Mesenchymal stem cell (in vitro differentiated cells and primary cell): ENCODE measurements around the gene TULP3.
A peak's percentile ranks its signal among the peaks of the same experiment; 100 is the strongest.

Experiments used
- DNase-seq: peaks from one replicate; pipeline ENCODE4 v3.0.0-alpha.2; 2013
- H2AFZ ChIP-seq: one replicate; pipeline ENCODE4 v1.6.1; 2013; ENCODE audit warnings: low read depth, mild to moderate bottlenecking, control low read depth, inconsistent platforms, low read length, moderate library complexity
- H2AK5ac ChIP-seq: 2 replicates; pipeline ENCODE4 v1.6.1; 2013; ENCODE audit warnings: low read length, moderate library complexity, mild to moderate bottlenecking, inconsistent platforms; ENCODE audit not compliant: severe bottlenecking
- H2BK120ac ChIP-seq: one replicate; pipeline ENCODE4 v1.6.1; 2013; ENCODE audit warnings: low read depth, mild to moderate bottlenecking, inconsistent platforms, low read length, moderate library complexity
- H2BK12ac ChIP-seq, 2 experiments: one replicate each; pipeline ENCODE4 v1.6.1; 2013; ENCODE audit warnings: inconsistent platforms in 2 of 2, low read length in 2 of 2, mild to moderate bottlenecking in 2 of 2, moderate library complexity in 2 of 2, control low read depth in 1 of 2
- H2BK15ac ChIP-seq: one replicate; pipeline ENCODE4 v1.6.1; 2013; ENCODE audit warnings: mild to moderate bottlenecking, low read depth, inconsistent platforms; ENCODE audit not compliant: poor library complexity, severe bottlenecking
- H2BK5ac ChIP-seq: 2 replicates; pipeline ENCODE4 v1.6.1; 2013; ENCODE audit warnings: low read depth, mild to moderate bottlenecking, low read length, control low read depth, inconsistent platforms; ENCODE audit not compliant: poor library complexity, severe bottlenecking
- H3K14ac ChIP-seq, 2 experiments: one replicate each; pipeline ENCODE4 v1.6.1; 2013; ENCODE audit warnings: inconsistent platforms in 2 of 2, low read length in 2 of 2, control low read depth in 1 of 2, mild to moderate bottlenecking in 1 of 2, moderate library complexity in 1 of 2
- H3K18ac ChIP-seq, 2 experiments: one replicate each; pipeline ENCODE4 v1.6.1; 2013; ENCODE audit warnings: inconsistent platforms in 2 of 2, low read length in 2 of 2, control low read depth in 1 of 2, low read depth in 1 of 2, mild to moderate bottlenecking in 1 of 2
- H3K23ac ChIP-seq, 2 experiments: one replicate each; pipeline ENCODE4 v1.6.1; 2013; ENCODE audit warnings: inconsistent platforms in 2 of 2, low read length in 2 of 2, mild to moderate bottlenecking in 2 of 2, moderate library complexity in 2 of 2, control low read depth in 1 of 2
- H3K27ac ChIP-seq: 2 replicates; pipeline ENCODE4 v1.5.1; 2013; ENCODE audit warnings: mild to moderate bottlenecking, moderate library complexity, low read length, control low read depth, inconsistent platforms; ENCODE audit not compliant: poor library complexity, severe bottlenecking
- H3K27me3 ChIP-seq, 2 experiments: 2 replicates each; pipeline versions ENCODE4 v1.6.1 to v1.7.0; 2013; ENCODE audit warnings: low read length in 2 of 2, mild to moderate bottlenecking in 2 of 2, moderate library complexity in 2 of 2, control low read depth in 1 of 2, inconsistent platforms in 1 of 2; ENCODE audit not compliant: control insufficient read depth in 1 of 2, insufficient read depth in 1 of 2
- H3K36me3 ChIP-seq, 2 experiments: 2 replicates each; pipeline versions ENCODE4 v1.6.1 to v1.7.0; 2013; ENCODE audit warnings: low read length in 2 of 2, control low read depth in 1 of 2, inconsistent platforms in 1 of 2, low read depth in 1 of 2, mild to moderate bottlenecking in 1 of 2; ENCODE audit not compliant: insufficient read depth in 2 of 2, control insufficient read depth in 1 of 2
- H3K4ac ChIP-seq, 2 experiments: one replicate each; pipeline ENCODE4 v1.6.1; 2013; ENCODE audit warnings: inconsistent platforms in 2 of 2, low read length in 2 of 2, mild to moderate bottlenecking in 2 of 2, moderate library complexity in 2 of 2, control low read depth in 1 of 2, low read depth in 1 of 2
- H3K4me1 ChIP-seq: 2 replicates; pipeline ENCODE4 v1.6.1; 2013; ENCODE audit warnings: low read depth, low read length, control low read depth; ENCODE audit not compliant: control insufficient read depth, insufficient read depth
- H3K4me2 ChIP-seq: 2 replicates; pipeline ENCODE4 v1.6.1; 2013; ENCODE audit warnings: low read length, mild to moderate bottlenecking, inconsistent platforms; ENCODE audit not compliant: poor library complexity, severe bottlenecking
- H3K4me3 ChIP-seq, 2 experiments: 2 replicates each; pipeline versions ENCODE4 v1.5.1 to v1.7.0; 2013; ENCODE audit warnings: low read length in 2 of 2, mild to moderate bottlenecking in 2 of 2, control low read depth in 1 of 2, low read depth in 1 of 2; ENCODE audit not compliant: insufficient read depth in 1 of 2
- H3K79me1 ChIP-seq: replicated peaks from 2 replicates; pipeline ENCODE4 v1.6.1; 2013; ENCODE audit warnings: mild to moderate bottlenecking, control low read depth, low read length, inconsistent platforms; ENCODE audit not compliant: poor library complexity, severe bottlenecking
- H3K9ac ChIP-seq: 2 replicates; pipeline ENCODE4 v1.7.0; 2013; ENCODE audit warnings: mild to moderate bottlenecking, low read length, moderate library complexity
- H3K9me3 ChIP-seq: 2 replicates; pipeline ENCODE4 v1.7.0; 2013; ENCODE audit warnings: mild to moderate bottlenecking, low read length; ENCODE audit not compliant: control insufficient read depth
- H4K8ac ChIP-seq: one replicate; pipeline ENCODE4 v1.6.1; 2013; ENCODE audit warnings: inconsistent platforms, mild to moderate bottlenecking, low read length, moderate library complexity
- H4K91ac ChIP-seq: one replicate; pipeline ENCODE4 v1.6.1; 2013; ENCODE audit warnings: mild to moderate bottlenecking, low read length, inconsistent platforms
- WGBS: methylation state at CpG from one replicate; pipeline ENCODE4 v1.1.7; 2013; ENCODE audit warnings: mixed read lengths; 5-methylcytosine and 5-hydroxymethylcytosine counted together

Gene TULP3

DNA sequence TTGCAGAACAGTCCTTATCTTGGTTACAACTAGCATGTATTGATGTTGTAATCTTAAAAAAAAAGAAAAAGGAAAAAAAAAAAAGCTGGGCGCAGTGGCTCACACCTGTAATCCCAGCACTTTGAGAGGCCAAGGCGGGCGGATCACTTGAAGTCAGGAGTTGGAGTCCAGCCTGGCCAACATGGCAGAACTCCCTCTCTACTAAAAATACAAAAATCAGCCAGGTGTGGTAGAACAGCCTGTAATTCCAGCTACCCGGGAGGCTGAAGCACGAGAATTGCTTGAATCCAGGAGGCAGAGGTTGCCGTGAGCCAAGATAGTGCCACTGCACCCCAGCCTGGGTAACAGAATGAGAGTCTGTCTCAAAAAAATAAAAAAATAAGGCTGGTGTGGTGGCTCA lies 42.9 kb downstream of the TULP3 start:
- no peak overlapping the region for H3K23ac ChIP-seq
- no peak overlapping the region for H2BK120ac ChIP-seq
- H2AFZ ChIP-seq = no peak overlapping the region
- H3K27ac ChIP-seq = no peak overlapping the region
- no peak overlapping the region for H2AK5ac ChIP-seq
- H3K9ac ChIP-seq = no peak overlapping the region
- DNase-seq = no peak
- H3K4me2 ChIP-seq = no peak overlapping the region
- H2BK5ac ChIP-seq = no peak overlapping the region
- no peak overlapping the region for H2BK15ac ChIP-seq
- H3K18ac ChIP-seq = no peak overlapping the region
- no peak overlapping the region for H4K91ac ChIP-seq
- no peak overlapping the region for H3K4me3 ChIP-seq
- no peak overlapping the region for H3K14ac ChIP-seq
- peaks cover 43 to 81% of the 10 kb centered on the region in 2 experiments for H3K36me3 ChIP-seq
- H2BK12ac ChIP-seq = no peak overlapping the region
- no peak overlapping the region for H3K4ac ChIP-seq
- H3K27me3 ChIP-seq = no peaks in the 10 kb centered on the region
- H3K9me3 ChIP-seq = no peaks in the 10 kb centered on the region
- H4K8ac ChIP-seq = no peak overlapping the region
- WGBS = 98% methylated on average over 6 of the region's 6 CpGs
- no peaks in the 10 kb centered on the region for H3K4me1 ChIP-seq
- peaks cover 8% of the 10 kb centered on the region for H3K79me1 ChIP-seq

DNA sequence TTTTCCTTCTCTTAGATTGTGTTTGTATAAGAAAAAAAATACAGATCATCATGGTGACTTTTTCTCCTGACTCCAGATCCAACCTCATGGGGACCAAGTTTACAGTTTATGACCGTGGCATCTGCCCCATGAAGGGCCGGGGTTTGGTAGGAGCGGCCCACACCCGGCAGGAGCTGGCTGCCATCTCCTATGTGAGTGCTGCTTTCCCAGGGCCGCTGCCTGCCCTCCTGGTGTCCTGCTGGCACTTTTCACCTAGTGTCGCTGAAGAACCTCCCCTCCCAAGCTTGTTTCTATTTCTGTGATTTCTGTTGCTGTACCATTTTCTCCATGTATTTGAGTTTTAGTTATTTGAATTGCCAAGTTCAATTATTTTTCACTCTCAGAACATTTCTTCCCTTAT lies 43.7 kb downstream of the TULP3 start:
- no peak overlapping the region for H2AFZ ChIP-seq
- no peaks in the 10 kb centered on the region for H3K9me3 ChIP-seq
- no peak overlapping the region for H3K4ac ChIP-seq
- no peak overlapping the region for H2BK12ac ChIP-seq
- no peak overlapping the region for H3K9ac ChIP-seq
- H3K27ac ChIP-seq = no peak overlapping the region
- no peak overlapping the region for H2BK5ac ChIP-seq
- no peak for DNase-seq
- H3K4me1 ChIP-seq = no peaks in the 10 kb centered on the region
- no peak overlapping the region for H3K4me3 ChIP-seq
- H4K91ac ChIP-seq = no peak overlapping the region
- H3K23ac ChIP-seq = no peak overlapping the region
- H3K18ac ChIP-seq = peak overlapping the region in 1 of 2 experiments; percentile 11
- H2BK120ac ChIP-seq = no peak overlapping the region
- H2AK5ac ChIP-seq = no peak overlapping the region
- H3K79me1 ChIP-seq = peaks cover 6% of the 10 kb centered on the region
- H3K36me3 ChIP-seq = peaks cover 47 to 89% of the 10 kb centered on the region in 2 experiments
- WGBS = 86% methylated on average over 5 of the region's 6 CpGs
- no peak overlapping the region for H3K4me2 ChIP-seq
- H2BK15ac ChIP-seq = no peak overlapping the region
- H3K27me3 ChIP-seq = no peaks in the 10 kb centered on the region
- H4K8ac ChIP-seq = no peak overlapping the region
- no peak overlapping the region for H3K14ac ChIP-seq

DNA sequence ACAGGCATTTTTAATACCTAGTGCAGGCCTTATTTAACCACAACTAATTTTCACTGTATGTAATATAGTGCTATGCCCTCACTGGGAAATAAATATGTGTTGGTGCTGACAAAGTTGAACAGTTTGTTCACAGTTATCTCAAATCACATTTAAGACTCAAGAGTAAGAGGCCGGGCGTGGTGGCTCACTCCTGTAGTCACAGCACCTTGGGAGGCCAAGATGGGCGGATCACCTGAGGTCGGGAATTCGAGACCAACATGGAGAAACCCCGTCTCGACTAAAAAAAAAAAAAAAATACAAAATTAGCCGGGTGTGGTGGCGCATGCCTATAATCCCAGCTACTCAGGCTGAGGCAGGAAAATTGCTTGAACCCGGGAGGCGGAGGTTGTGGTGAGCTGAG lies 45.6 kb downstream of the TULP3 start:
- no peak overlapping the region for H3K4me3 ChIP-seq
- no peak overlapping the region for H3K9ac ChIP-seq
- no peak overlapping the region for H3K27ac ChIP-seq
- no peak overlapping the region for H4K8ac ChIP-seq
- H3K18ac ChIP-seq = no peak overlapping the region
- no peak overlapping the region for H2BK5ac ChIP-seq
- H2BK12ac ChIP-seq = no peak overlapping the region
- H3K4me1 ChIP-seq = no peaks in the 10 kb centered on the region
- no peak overlapping the region for H3K14ac ChIP-seq
- no peak overlapping the region for H3K4me2 ChIP-seq
- H3K23ac ChIP-seq = no peak overlapping the region
- H4K91ac ChIP-seq = no peak overlapping the region
- no peak overlapping the region for H2BK15ac ChIP-seq
- no peak overlapping the region for H2AK5ac ChIP-seq
- no peak overlapping the region for H3K4ac ChIP-seq
- H2BK120ac ChIP-seq = no peak overlapping the region
- 93% methylated on average over 11 of the region's 11 CpGs for WGBS
- peaks cover 54 to 92% of the 10 kb centered on the region in 2 experiments for H3K36me3 ChIP-seq
- H3K9me3 ChIP-seq = no peaks in the 10 kb centered on the region
- no peak overlapping the region for H2AFZ ChIP-seq
- H3K27me3 ChIP-seq = no peaks in the 10 kb centered on the region
- H3K79me1 ChIP-seq = peaks cover 3% of the 10 kb centered on the region
- no peak for DNase-seq

DNA sequence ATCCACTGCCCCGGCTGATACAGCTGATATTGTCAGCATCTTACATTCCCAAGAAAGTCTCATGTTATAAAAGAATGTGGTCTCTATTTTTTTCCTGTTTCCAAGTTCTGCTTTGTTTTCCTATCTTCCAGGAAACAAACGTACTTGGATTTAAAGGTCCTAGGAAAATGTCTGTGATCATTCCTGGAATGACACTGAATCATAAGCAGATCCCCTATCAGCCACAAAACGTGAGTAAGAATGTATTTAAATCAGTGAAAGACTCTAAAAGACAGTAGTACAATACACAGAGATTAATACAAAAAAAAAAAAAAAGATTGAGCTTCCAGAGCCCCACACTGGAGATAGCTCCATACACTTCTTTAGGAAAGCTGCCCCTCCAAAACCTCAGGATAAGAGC lies 46.8 kb downstream of the TULP3 start:
- H2AK5ac ChIP-seq = no peak overlapping the region
- H3K4me3 ChIP-seq = no peak overlapping the region
- H3K23ac ChIP-seq = no peak overlapping the region
- no peak overlapping the region for H3K18ac ChIP-seq
- no peak for DNase-seq
- H3K4me2 ChIP-seq = no peak overlapping the region
- H3K4ac ChIP-seq = no peak overlapping the region
- no peak overlapping the region for H4K8ac ChIP-seq
- H4K91ac ChIP-seq = no peak overlapping the region
- H2BK12ac ChIP-seq = no peak overlapping the region
- no peak overlapping the region for H2BK15ac ChIP-seq
- no peaks in the 10 kb centered on the region for H3K27me3 ChIP-seq
- H2BK5ac ChIP-seq = no peak overlapping the region
- H3K79me1 ChIP-seq = peaks cover 3% of the 10 kb centered on the region
- H3K9me3 ChIP-seq = no peaks in the 10 kb centered on the region
- H3K36me3 ChIP-seq = peaks cover 50 to 85% of the 10 kb centered on the region in 2 experiments
- no peak overlapping the region for H3K9ac ChIP-seq
- H2AFZ ChIP-seq = no peak overlapping the region
- H2BK120ac ChIP-seq = no peak overlapping the region
- H3K14ac ChIP-seq = no peak overlapping the region
- no peak overlapping the region for H3K27ac ChIP-seq
- 92% methylated on average over 2 of the region's 3 CpGs for WGBS
- peaks cover 4% of the 10 kb centered on the region for H3K4me1 ChIP-seq
